Epithelial cell of proximal tubule (primary cell): Measurements from ENCODE around the gene RTRAF. TPM values are rescaled to one million over a fixed set of nuclear protein-coding genes. Genes with fewer than 3 reads are reported as not detected.

ENCODE experiments used
- DNase-seq: peaks from one replicate; pipeline ENCODE4 v3.0.0-alpha.2; 2011; ENCODE audit warnings: low read depth
- H3K4me3 ChIP-seq: 2 replicates; pipeline ENCODE4 v1.5.1; 2011; ENCODE audit warnings: low read depth, mild to moderate bottlenecking, low read length
- CTCF ChIP-seq: conservative IDR thresholded peaks from 2 replicates; pipeline ENCODE4 v1.5.1; 2012; ENCODE audit warnings: low read depth, mild to moderate bottlenecking, low read length
- total RNA-seq: library from RNA; depleted of rRNA; stranded (reverse); fragments of >200 nt; gene quantifications from 2 replicates; pipeline ENCODE4 v1.2.3, GENCODE V29; 2015

Gene RTRAF
- total RNA-seq, 1 donor from 2014 or later: 96.9 TPM

- H3K4me3 ChIP-seq: no peak overlapping the region
- no peak for DNase-seq
Observed at GRCh38 chr14:52007637-52008036, 18.3 kb downstream of the RTRAF start.

GRCh38 chr14:52008136-52008535 is 18.8 kb downstream of the RTRAF start:
- no peak for TF ChIP-seq CTCF
- H3K4me3 ChIP-seq: no peak overlapping the region
- DNase-seq: no peak

More at GRCh38 chr14:52007637-52008036, 18.3 kb downstream of the RTRAF start:
- no peak for TF ChIP-seq CTCF

GRCh38 chr14:52010173-52010693 is 20.9 kb downstream of the RTRAF start:
- no peak overlapping the region for H3K4me3 ChIP-seq
- no peak for TF ChIP-seq CTCF
- DNase-seq: no peak

- TF ChIP-seq CTCF: no peak
- H3K4me3 ChIP-seq: no peak overlapping the region
- DNase-seq: no peak
Observed at GRCh38 chr14:52011523-52011922, 22.2 kb downstream of the RTRAF start.

- no peak for DNase-seq
- H3K4me3 ChIP-seq: no peak overlapping the region
- TF ChIP-seq CTCF: no peak
Observed at GRCh38 chr14:52012635-52013034, 23.3 kb downstream of the RTRAF start.

GRCh38 chr14:52013984-52014600 is 24.7 kb downstream of the RTRAF start:
- TF ChIP-seq CTCF: peak; percentile 27
- DNase-seq: no peak
- H3K4me3 ChIP-seq: no peak overlapping the region

- no peak overlapping the region for H3K4me3 ChIP-seq
- TF ChIP-seq CTCF: no peak
- no peak for DNase-seq
Observed at GRCh38 chr14:52014601-52015267, 25.4 kb downstream of the RTRAF start.
